ENCODE results near the gene DUSP5.
"Not testable (repeated sequence)": the region's sequence is repeated elsewhere in the genome, so short reads cannot be mapped to it uniquely, and the experiment has no call there.

Gene DUSP5

GRCh38 chr10:110522365-110522988 lies 24.8 kb downstream of the DUSP5 start:
- no peak for DNase-seq (ENCODE audit: low spot score)

GRCh38 chr10:110523736-110524135 lies 26.0 kb downstream of the DUSP5 start:
- no peak for DNase-seq (ENCODE audit: low spot score)

- DNase-seq (ENCODE audit: low spot score), result no peak
Observed at GRCh38 chr10:110524179-110524858, 26.6 kb downstream of the DUSP5 start.

- DNase-seq (ENCODE audit: low spot score), result no peak
Observed at GRCh38 chr10:110524859-110525232, 27.1 kb downstream of the DUSP5 start.

DNA sequence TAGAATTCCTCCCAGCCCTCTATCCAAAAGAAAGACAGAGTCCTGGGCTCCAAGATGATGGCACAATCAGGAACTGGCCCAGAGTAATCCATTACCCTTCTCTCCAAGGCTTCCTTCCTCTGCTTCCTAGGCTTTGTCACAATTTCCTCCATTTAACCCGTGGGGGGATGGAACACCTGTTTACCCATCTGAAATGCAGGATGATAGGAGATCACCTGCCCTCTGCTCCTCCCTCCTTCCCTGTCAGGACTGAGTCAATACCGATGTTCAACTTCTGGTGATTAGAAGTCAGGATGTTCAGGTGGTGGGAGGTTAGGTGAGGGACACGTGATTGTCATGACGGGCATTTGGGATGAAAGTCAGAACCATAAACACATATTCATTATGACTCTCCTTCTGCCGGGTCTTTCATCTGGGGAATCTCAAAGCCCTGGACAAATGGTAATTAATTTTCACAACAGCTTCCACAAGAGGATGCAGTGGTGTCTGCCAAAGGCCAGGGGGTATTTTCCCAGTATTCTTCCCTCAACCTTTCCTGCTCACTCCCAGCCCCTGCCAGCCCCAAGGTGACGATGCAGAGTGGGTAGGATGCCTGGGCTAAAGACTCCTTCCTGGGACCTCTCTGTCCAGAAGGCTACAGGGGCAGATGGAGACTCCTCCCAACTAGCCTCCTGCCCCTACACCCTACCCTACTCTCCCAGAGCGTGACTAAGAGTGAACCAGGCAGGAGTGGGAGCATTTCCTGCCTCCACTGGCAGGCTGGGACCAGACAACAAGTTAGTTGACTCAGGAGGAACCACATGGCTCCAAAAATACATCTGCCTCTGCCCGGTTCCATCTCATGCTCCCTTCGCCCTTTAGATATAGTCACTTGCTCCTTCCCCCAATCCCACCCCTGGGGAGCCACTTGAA lies 27.9 kb downstream of the DUSP5 start:
- DNase-seq (ENCODE audit: low spot score), result no peak

DNA sequence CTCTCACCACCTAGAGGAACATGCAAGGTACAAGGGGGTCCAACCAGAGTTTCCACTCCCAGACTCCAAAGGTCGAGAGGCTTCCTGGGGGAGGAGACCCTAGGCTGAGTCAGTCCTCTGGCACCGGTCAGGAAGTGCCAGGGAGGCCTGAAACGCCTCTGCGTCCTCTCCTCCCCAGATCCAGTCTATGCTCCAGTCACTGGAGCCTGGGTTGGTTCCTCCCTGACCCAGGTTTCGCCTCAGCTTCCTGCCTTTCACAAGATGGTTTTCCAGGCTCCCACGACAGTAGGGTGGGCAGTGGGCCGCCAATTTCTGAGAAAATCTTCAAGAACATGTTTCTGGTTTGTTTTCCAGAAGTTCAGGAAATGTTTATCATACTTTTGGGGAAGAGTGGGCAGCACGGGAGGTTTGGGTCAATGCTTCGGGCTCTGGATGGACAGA lies 30.0 kb downstream of the DUSP5 start:
- no peak for DNase-seq (ENCODE audit: low spot score)

GRCh38 chr10:110528224-110528996 lies 30.7 kb downstream of the DUSP5 start:
- no peak for DNase-seq (ENCODE audit: low spot score)

GRCh38 chr10:110528997-110529524 lies 31.4 kb downstream of the DUSP5 start:
- DNase-seq (ENCODE audit: low spot score), result not testable (repeated sequence)

GRCh38 chr10:110529596-110530011 lies 31.9 kb downstream of the DUSP5 start:
- DNase-seq (ENCODE audit: low spot score), result no peak

GRCh38 chr10:110530131-110530831 lies 32.6 kb downstream of the DUSP5 start:
- DNase-seq (ENCODE audit: low spot score), result peak; percentile 86

DNA sequence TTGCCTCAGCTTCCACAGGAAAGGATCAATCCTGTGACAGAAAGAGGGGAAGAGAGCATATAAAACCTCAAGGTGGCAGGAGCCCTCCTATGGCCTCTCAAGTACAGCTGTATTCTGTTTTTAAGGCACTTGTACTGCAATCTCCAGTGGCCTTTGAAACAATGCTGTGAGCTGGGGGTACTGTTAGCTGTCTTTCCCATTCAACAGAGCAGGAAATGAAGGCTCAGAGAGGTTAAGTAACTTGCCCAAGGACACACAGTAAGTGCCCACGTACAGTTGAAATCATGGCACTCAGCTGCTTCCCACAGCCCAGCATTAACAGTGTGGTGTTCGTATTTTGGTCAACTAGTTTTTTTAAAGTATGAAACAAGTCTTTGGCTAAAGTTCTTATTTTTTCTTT lies 34.0 kb downstream of the DUSP5 start:
- no peak for DNase-seq (ENCODE audit: low spot score)

GRCh38 chr10:110532628-110533027 lies 34.9 kb downstream of the DUSP5 start:
- not testable (repeated sequence) for DNase-seq (ENCODE audit: low spot score)

GRCh38 chr10:110533149-110533548 lies 35.4 kb downstream of the DUSP5 start:
- DNase-seq (ENCODE audit: low spot score), result no peak

- no peak for DNase-seq (ENCODE audit: low spot score)
Observed at GRCh38 chr10:110534571-110534970, 36.9 kb downstream of the DUSP5 start.

DNA sequence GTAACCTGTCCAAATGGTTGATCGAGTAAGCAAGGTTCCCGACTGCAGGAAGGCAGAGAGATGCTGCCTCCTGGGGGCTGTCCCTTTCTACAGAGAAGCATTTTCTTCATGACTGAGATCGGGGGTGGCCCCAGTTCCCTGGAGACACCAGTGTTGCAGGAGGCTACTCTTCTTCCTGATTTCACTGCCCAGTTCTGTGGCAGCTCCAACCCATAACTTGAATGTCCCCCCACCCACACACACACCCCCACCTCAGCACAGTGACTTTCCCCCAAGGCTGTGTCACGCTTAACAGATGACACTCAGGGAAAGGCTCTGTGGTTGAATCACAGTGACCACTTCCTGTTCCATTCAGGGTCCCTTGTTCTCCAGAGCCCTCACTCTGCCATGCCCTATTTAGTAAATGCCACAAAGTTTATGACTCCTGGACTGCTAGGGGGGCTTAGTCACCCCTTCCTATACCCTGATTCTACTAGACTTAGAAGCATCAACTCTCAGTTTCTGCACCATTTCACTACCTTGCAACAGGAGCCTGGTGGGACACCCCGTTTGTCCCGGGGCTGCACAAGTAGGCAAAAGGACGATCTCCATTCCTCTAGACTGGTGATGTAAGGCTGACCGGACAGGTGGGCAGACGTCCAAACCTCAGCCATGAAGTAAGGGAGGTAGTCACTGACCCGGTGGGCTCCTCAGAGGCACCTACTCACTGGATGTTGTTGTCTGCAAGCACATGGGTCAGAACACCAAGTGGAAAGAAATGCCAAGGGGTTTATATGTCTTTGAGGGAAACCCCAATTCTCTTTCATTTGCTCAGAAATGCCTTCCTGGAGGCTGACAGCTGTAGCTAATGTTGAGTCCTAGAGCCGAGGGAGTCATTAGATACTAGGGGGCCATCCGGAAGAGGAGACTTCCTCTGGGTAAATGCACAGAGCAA lies 38.5 kb downstream of the DUSP5 start:
- no peak for DNase-seq (ENCODE audit: low spot score)

GRCh38 chr10:110539091-110539490 lies 41.4 kb downstream of the DUSP5 start:
- DNase-seq (ENCODE audit: low spot score), result no peak

GRCh38 chr10:110540031-110540430 lies 42.3 kb downstream of the DUSP5 start:
- DNase-seq (ENCODE audit: low spot score), result no peak

DNA sequence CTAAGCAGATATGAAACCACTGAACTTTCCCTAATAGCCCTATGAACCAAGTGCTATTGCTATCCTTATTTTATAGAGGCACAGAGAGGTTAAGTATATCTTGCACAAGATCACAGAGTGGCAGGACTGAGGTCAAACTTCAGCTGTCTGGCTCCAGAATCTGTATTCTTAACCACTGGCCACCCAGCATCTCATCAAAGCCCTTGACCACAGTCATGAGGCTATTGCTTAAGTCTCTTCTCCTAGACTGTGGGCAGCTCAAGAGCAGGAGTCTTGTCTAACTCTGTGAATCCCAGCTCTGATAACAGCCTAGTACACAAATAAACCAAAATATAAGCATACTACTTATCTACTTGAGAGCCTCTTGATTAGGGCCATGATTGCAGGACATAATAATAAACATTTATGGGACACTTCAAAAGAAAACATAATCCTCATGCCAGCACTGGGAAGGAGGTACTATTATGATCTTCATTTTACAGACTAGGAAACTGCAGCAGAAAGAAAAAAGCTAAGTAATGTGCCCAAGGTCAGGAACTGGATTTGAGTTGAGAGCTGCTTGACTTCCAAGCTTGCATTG lies 47.3 kb downstream of the DUSP5 start:
- DNase-seq (ENCODE audit: low spot score), result no peak

DNA sequence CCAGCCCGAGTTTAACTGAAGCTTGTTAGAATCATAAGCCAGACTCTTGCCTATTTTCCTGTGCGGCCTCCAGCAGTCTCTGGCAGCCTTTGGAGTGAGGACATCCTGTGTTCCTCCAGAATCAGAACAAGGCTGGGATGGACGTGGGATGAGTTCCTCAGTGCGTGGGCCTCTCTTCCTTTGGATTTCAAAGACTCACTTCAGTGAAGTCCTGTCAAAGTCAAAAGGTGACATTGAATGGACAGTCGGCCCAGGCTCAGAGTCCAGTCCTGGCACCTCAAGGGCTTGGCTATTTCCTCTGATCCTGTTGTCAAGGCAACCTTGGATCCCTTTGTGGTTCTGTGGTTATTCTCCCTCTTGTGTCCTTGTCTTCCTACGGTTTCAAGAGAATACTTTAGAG lies 48.4 kb downstream of the DUSP5 start:
- DNase-seq (ENCODE audit: low spot score), result no peak
